Activated CD4-positive, alpha-beta T cell treated with anti-CD3 and anti-CD28 coated beads, Interleukin-2, Interleukin-6, amounts not matched to agents 100 ng/mL and 50 ng/mL, durations not matched to agents 16 hours and 8 hours (primary cell): Measurements from ENCODE around the gene DDC.

Experiments
- DNase-seq: peaks from one replicate; pipeline ENCODE4 v3.0.0-alpha.2; 2020

The DDC gene

GRCh38 chr7:50513166-50513871, 51.9 kb downstream of the DDC start:
- DNase-seq, result no peak

GRCh38 chr7:50512384-50512783, 52.8 kb downstream of the DDC start:
- DNase-seq, result no peak

GRCh38 chr7:50509459-50509858, 55.7 kb downstream of the DDC start:
- DNase-seq, result no peak

- no peak for DNase-seq
These were observed 56.7 kb downstream of the DDC start for GRCh38 chr7:50508471-50508943.

GRCh38 chr7:50507898-50508470, 57.2 kb downstream of the DDC start:
- DNase-seq, result no peak

GRCh38 chr7:50505553-50506210, 59.5 kb downstream of the DDC start:
- DNase-seq, result no peak

- no peak for DNase-seq
These were observed 60.3 kb downstream of the DDC start for GRCh38 chr7:50504646-50505546.

GRCh38 chr7:50502947-50503346, 62.3 kb downstream of the DDC start:
- DNase-seq, result no peak

GRCh38 chr7:50502001-50502684, 63.1 kb downstream of the DDC start:
- no peak for DNase-seq

GRCh38 chr7:50499092-50499491, 66.1 kb downstream of the DDC start:
- no peak for DNase-seq

GRCh38 chr7:50497968-50498367, 67.2 kb downstream of the DDC start:
- DNase-seq, result no peak

GRCh38 chr7:50497068-50497642, 68.0 kb downstream of the DDC start:
- no peak for DNase-seq

- DNase-seq, result no peak
These were observed 68.6 kb downstream of the DDC start for GRCh38 chr7:50496569-50496968.

- no peak for DNase-seq
These were observed 69.5 kb downstream of the DDC start for GRCh38 chr7:50495746-50496145.

- no peak for DNase-seq
These were observed 72.3 kb downstream of the DDC start for GRCh38 chr7:50492770-50493519.

GRCh38 chr7:50491943-50492342, 73.3 kb downstream of the DDC start:
- DNase-seq, result no peak

GRCh38 chr7:50491209-50491608, 74.0 kb downstream of the DDC start:
- DNase-seq, result no peak

GRCh38 chr7:50488379-50488778, 76.8 kb downstream of the DDC start:
- no peak for DNase-seq

- DNase-seq, result no peak
These were observed 78.7 kb downstream of the DDC start for GRCh38 chr7:50486512-50486911.

- DNase-seq, result no peak
These were observed 83.3 kb downstream of the DDC start for GRCh38 chr7:50481867-50482266.

- no peak for DNase-seq
These were observed 84.4 kb downstream of the DDC start for GRCh38 chr7:50480797-50481196.
